NCI-H526 treated with DMSO at 0.1 percent for 48 hours (cell line): Measurements from ENCODE around the gene ROBO1.
"Not testable (repeated sequence)": the region's sequence is repeated elsewhere in the genome, so short reads cannot be mapped to it uniquely, and the experiment has no call there.

ENCODE experiments used
- DNase-seq: peaks from one replicate; lab custom pipeline; 2025; lab: John Stamatoyannopoulos, UW

ROBO1 gene

GRCh38 chr3:78794431-78794830, 973.4 kb downstream of the ROBO1 start:
- no peak for DNase-seq

- DNase-seq, result no peak
Measured at GRCh38 chr3:78792733-78793132, 975.1 kb downstream of the ROBO1 start.

- DNase-seq, result no peak
Measured at GRCh38 chr3:78792212-78792611, 975.6 kb downstream of the ROBO1 start.

- DNase-seq, result no peak
Measured at GRCh38 chr3:78791753-78792152, 976.0 kb downstream of the ROBO1 start.

GRCh38 chr3:78788839-78789238, 979.0 kb downstream of the ROBO1 start:
- DNase-seq, result no peak

GRCh38 chr3:78785004-78785403, 982.8 kb downstream of the ROBO1 start:
- DNase-seq, result no peak

- no peak for DNase-seq
Measured at GRCh38 chr3:78781351-78781750, 986.4 kb downstream of the ROBO1 start.

- DNase-seq, result no peak
Measured at GRCh38 chr3:78765671-78766485, 1001.9 kb downstream of the ROBO1 start.

- no peak for DNase-seq
Measured at GRCh38 chr3:78764634-78765033, 1003.2 kb downstream of the ROBO1 start.

GRCh38 chr3:78762121-78762520, 1005.7 kb downstream of the ROBO1 start:
- no peak for DNase-seq

- DNase-seq, result no peak
Measured at GRCh38 chr3:78761126-78761525, 1006.7 kb downstream of the ROBO1 start.

- DNase-seq, result no peak
Measured at GRCh38 chr3:78757731-78758130, 1010.1 kb downstream of the ROBO1 start.

GRCh38 chr3:78754066-78754743, 1013.6 kb downstream of the ROBO1 start:
- no peak for DNase-seq

GRCh38 chr3:78751266-78751665, 1016.5 kb downstream of the ROBO1 start:
- no peak for DNase-seq

- DNase-seq, result not testable (repeated sequence)
Measured at GRCh38 chr3:78750291-78750690, 1017.5 kb downstream of the ROBO1 start.

GRCh38 chr3:78749056-78749455, 1018.7 kb downstream of the ROBO1 start:
- DNase-seq, result no peak

GRCh38 chr3:78745847-78746246, 1022.0 kb downstream of the ROBO1 start:
- no peak for DNase-seq

GRCh38 chr3:78742491-78742890, 1025.3 kb downstream of the ROBO1 start:
- no peak for DNase-seq

- DNase-seq, result no peak
Measured at GRCh38 chr3:78742041-78742440, 1025.8 kb downstream of the ROBO1 start.

- DNase-seq, result no peak
Measured at GRCh38 chr3:78741066-78741645, 1026.6 kb downstream of the ROBO1 start.

GRCh38 chr3:78738833-78739232, 1029.0 kb downstream of the ROBO1 start:
- DNase-seq, result no peak

- no peak for DNase-seq
Measured at GRCh38 chr3:78737988-78738387, 1029.8 kb downstream of the ROBO1 start.

- no peak for DNase-seq
Measured at GRCh38 chr3:78736863-78737262, 1030.9 kb downstream of the ROBO1 start.
